Kasumi-1 (cell line): ENCODE results near the gene CRY2.
"Not testable (repeated sequence)": the region's sequence is repeated elsewhere in the genome, so short reads cannot be mapped to it uniquely, and the experiment has no call there.

Experiments
- DNase-seq, 2 experiments: peaks; one replicate each; lab custom pipeline; 2025; lab: John Stamatoyannopoulos, UW

Gene CRY2

GRCh38 chr11:45846974-45847910, at the start of gene CRY2:
CRY2 (plus strand) TSS chr11:45847475; CDS start chr11:45847491, 16 bp downstream.
- peak; percentile 84 to 94 for DNase-seq

GRCh38 chr11:45798793-45799441, 48.4 kb upstream of the CRY2 start:
- DNase-seq: peak; percentile 99 to 100

- DNase-seq: no peak
These were observed 47.7 kb upstream of the CRY2 start for GRCh38 chr11:45799562-45799961.

GRCh38 chr11:45800261-45800660, 47.0 kb upstream of the CRY2 start:
- no peak for DNase-seq

- peak; percentile 53 to 64 for DNase-seq
These were observed 45.5 kb upstream of the CRY2 start for GRCh38 chr11:45801723-45802315.

GRCh38 chr11:45802531-45803317, 44.6 kb upstream of the CRY2 start:
- DNase-seq: no peak

- peak; percentile 8 to 38 for DNase-seq
These were observed 43.1 kb upstream of the CRY2 start for GRCh38 chr11:45803971-45804760.

GRCh38 chr11:45804761-45805304, 42.4 kb upstream of the CRY2 start, which contains the start of gene SLC35C1:
SLC35C1 (plus strand) TSS chr11:45805149; CDS start chr11:45805802, 653 bp downstream.
- peak; percentile 91 to 92 for DNase-seq

GRCh38 chr11:45805305-45806071, 41.8 kb upstream of the CRY2 start:
- peak; percentile 35 to 39 for DNase-seq

GRCh38 chr11:45806072-45806933, 41.0 kb upstream of the CRY2 start:
- no peak for DNase-seq

- no peak for DNase-seq
These were observed 40.1 kb upstream of the CRY2 start for GRCh38 chr11:45806937-45807791.

- DNase-seq: no peak
These were observed 39.5 kb upstream of the CRY2 start for GRCh38 chr11:45807792-45808238.

- DNase-seq: not testable (repeated sequence)
These were observed 38.8 kb upstream of the CRY2 start for GRCh38 chr11:45808427-45808826.

- no peak for DNase-seq
These were observed 37.5 kb upstream of the CRY2 start for GRCh38 chr11:45809456-45810395.

GRCh38 chr11:45810431-45811108, 36.7 kb upstream of the CRY2 start:
- no peak for DNase-seq

GRCh38 chr11:45811109-45811435, 36.2 kb upstream of the CRY2 start:
- no peak for DNase-seq
